ENCODE results near the gene STXBP5.

DNA sequence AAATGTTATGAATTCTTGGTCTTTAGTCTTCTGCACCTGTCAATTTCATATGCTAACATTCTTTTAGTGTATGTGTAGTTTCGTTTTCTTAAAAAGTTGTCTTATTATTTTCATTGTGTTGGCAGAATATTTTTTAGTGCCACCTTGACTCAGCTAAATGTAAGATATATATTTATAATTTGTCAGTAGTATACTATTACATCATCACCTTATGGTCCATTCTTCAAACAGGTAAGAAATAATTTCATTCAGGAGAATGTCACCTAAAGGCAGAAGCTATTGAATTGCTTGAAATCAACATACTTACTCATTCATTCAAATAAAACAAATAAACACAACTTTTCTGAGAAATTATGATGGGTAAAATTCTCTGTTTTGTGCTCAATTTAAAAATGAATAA lies 3.5 kb upstream of the STXBP5 start:
- TF ChIP-seq EZH2 (IDR thresholded peaks at IDR 0.05) (no peak), POLR2AphosphoS5 (IDR thresholded peaks at IDR 0.05; ENCODE audit: borderline replicate concordance, low read depth, low read length) (no peak), FOXP2 (optimal IDR thresholded peaks at IDR 0.05; ENCODE audit: control extremely low read depth, extremely low read length, insufficient read depth) (no peak)
